HG02623 (cell line): Measurements from ENCODE around the gene TXLNB.

Experiments
- ATAC-seq: cut with Tn5 transposase; IDR thresholded peaks from one replicate; pipeline ENCODE4 v1.9.1; 2021; ENCODE audit warnings: moderate library complexity; ENCODE audit not compliant: unreplicated experiment

The TXLNB gene

GRCh38 chr6:139275279-139276055 lies 16.3 kb downstream of the TXLNB start:
- ATAC-seq, result no peak

- peak; percentile 93 for ATAC-seq
Observed at GRCh38 chr6:139271056-139271455, 20.7 kb downstream of the TXLNB start.

- ATAC-seq, result no peak
Observed at GRCh38 chr6:139270249-139270648, 21.5 kb downstream of the TXLNB start.

- ATAC-seq, result no peak
Observed at GRCh38 chr6:139265512-139266190, 26.1 kb downstream of the TXLNB start.

GRCh38 chr6:139262519-139263300 lies 29.1 kb downstream of the TXLNB start:
- peak; percentile 91 for ATAC-seq

- peak; percentile 39 for ATAC-seq
Observed at GRCh38 chr6:139257821-139258398, 33.9 kb downstream of the TXLNB start.

GRCh38 chr6:139257291-139257690 lies 34.5 kb downstream of the TXLNB start:
- ATAC-seq, result no peak

- ATAC-seq, result no peak
Observed at GRCh38 chr6:139256087-139256486, 35.7 kb downstream of the TXLNB start.

- ATAC-seq, result no peak
Observed at GRCh38 chr6:139254196-139254595, 37.6 kb downstream of the TXLNB start.

GRCh38 chr6:139253656-139254055 lies 38.1 kb downstream of the TXLNB start:
- ATAC-seq, result no peak

GRCh38 chr6:139251691-139252390 lies 40.0 kb downstream of the TXLNB start:
- ATAC-seq, result no peak

- peak; percentile 23 for ATAC-seq
Observed at GRCh38 chr6:139251045-139251690, 40.6 kb downstream of the TXLNB start.

- peak; percentile 97 for ATAC-seq
Observed at GRCh38 chr6:139250296-139251044, 41.3 kb downstream of the TXLNB start.

- no peak for ATAC-seq
Observed at GRCh38 chr6:139249395-139249794, 42.4 kb downstream of the TXLNB start.

- no peak for ATAC-seq
Observed at GRCh38 chr6:139248911-139249310, 42.9 kb downstream of the TXLNB start.

- ATAC-seq, result no peak
Observed at GRCh38 chr6:139247618-139248017, 44.2 kb downstream of the TXLNB start.

GRCh38 chr6:139243536-139243935 lies 48.3 kb downstream of the TXLNB start:
- ATAC-seq, result no peak

- no peak for ATAC-seq
Observed at GRCh38 chr6:139242457-139243240, 49.1 kb downstream of the TXLNB start.
